Measurements from ENCODE around the gene FAM171A1.
"Not testable (repeated sequence)": the region's sequence is repeated elsewhere in the genome, so short reads cannot be mapped to it uniquely, and the experiment has no call there.

The FAM171A1 gene

DNA sequence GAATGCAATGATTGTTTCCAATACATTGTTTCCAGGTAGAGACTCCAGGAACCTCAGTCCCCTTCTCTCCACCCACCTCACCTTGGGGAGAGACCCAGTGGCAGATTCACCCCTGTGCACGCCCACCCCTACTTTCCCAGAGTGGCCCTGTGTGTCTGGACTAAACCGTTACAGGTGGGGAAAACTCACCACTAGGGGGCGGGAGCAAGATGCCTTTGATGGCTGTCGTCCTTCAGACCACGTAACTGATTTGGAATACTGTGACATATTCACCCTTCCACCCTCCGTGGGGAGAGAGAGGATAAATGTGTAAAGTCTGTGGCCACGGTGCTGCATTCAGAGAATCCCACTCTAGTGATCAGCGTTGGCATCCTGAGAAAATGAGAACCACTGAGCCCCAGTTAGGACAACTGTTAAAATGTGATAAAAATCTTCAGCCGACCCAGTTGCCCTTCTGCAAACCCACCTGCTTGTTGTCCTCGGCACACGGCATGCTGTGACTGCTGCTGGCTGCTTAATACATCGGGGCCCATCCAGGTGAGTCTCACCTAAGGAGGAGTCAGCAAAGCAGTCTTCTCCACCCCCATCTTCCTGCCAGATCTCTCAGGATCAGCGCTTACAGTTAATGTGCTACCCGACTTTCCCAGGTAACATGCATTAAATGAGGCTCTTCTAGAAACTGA lies 161.1 kb downstream of the FAM171A1 start:
- peak; percentile 65 to 78 for DNase-seq (ENCODE audit: low read depth in 2 of 2)

DNA sequence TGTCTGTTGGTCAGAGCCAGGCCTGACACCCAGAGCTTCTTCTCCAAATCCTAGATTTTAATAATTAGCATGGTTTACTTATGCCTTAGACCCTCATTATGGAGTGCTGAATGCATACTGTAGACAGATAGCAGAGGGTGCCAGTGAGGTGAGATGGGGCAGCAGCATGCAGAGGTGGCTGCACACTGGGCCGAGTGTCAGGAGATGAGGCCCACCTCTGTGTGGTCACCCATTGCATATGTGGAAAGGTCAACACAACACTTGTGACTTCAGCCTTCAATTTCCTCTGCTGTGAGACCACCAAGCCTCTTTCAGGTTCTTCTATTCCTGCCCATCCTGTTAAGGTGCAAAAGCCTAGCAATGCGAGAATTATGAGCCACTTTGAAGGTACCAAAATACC lies 162.9 kb downstream of the FAM171A1 start:
- DNase-seq (ENCODE audit: low read depth in 2 of 2) = no peak

- not testable (repeated sequence) for DNase-seq (ENCODE audit: low read depth in 2 of 2)
Measured at GRCh38 chr10:15207410-15207809, 163.7 kb downstream of the FAM171A1 start.

DNA sequence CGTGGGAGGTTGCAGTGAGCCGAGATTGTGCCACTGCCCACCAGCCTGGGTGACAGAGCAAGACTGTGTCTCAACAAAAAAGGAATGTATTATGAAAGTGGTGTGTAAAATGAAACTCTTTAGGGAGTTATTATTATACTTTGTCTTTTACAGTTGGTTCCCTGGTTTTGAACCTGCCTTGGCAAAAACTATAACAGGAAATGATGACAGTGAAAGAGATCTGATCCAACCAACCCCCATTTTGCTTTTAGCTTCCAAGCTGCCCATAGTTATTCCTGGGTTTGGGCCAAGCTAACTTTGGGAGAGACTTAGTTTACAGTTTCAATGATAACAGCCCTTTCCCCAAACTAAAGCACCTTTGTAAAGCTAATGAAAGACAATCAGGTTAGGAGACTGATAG lies 168.4 kb downstream of the FAM171A1 start:
- no peak for DNase-seq (ENCODE audit: low read depth in 2 of 2)

GRCh38 chr10:15202301-15202621 lies 168.8 kb downstream of the FAM171A1 start:
- not testable (repeated sequence) for DNase-seq (ENCODE audit: low read depth in 2 of 2)

DNA sequence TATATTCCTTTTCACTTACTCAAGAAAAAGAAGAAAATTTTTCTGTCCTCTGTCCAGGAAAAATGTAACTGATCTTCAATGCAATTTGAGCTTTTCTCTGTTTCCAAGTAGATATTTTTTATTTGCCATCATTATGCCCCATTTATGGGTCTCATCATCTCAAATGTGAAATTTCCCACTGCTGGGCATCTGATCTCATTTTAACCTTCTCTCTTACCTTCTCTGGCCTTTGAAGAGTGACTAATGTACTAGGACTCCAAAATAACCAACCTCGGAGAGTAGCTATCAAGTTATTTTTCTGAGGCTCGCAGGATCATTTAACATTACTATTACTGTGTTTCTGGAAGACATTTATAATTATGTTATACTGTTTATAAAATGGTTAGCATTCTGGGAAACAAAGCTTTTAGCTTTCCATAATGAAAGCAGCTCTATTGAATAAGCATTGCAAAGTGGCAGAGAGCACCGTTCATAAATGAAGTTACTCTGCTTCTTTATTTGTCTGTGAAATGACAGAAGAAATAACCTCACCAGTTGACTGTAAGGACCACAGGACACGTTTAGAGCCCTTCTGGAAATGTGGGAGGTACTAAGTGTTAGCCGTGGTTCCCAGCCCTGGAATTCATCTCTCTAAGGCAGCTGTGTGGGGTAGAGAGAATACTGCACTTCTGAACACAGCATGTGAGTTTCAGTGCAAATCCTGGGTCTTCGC lies 169.3 kb downstream of the FAM171A1 start:
- DNase-seq (ENCODE audit: low read depth in 2 of 2) = no peak

- DNase-seq (ENCODE audit: low read depth in 2 of 2) = no peak
Measured at GRCh38 chr10:15200626-15201025, 170.5 kb downstream of the FAM171A1 start.

DNA sequence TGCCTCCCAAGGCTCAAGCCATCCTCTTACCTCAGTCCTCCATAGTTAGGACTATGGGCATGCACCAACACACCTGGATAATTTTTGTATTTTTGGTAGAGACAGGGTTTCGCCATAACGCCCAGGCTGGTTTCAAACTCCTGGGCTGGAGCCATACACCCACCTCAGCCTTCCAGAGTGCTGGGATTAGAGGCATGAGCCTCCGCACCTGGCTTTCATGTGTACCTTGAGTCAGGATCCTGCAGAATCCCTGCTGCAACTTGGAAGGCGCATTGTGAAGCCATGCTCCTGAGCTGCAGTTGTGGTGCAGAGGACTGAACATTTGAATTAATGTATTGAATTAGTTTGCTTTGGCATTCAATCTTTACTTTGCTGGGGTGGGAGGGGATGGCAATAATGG lies 173.2 kb downstream of the FAM171A1 start:
- DNase-seq (ENCODE audit: low read depth in 2 of 2) = no peak

DNA sequence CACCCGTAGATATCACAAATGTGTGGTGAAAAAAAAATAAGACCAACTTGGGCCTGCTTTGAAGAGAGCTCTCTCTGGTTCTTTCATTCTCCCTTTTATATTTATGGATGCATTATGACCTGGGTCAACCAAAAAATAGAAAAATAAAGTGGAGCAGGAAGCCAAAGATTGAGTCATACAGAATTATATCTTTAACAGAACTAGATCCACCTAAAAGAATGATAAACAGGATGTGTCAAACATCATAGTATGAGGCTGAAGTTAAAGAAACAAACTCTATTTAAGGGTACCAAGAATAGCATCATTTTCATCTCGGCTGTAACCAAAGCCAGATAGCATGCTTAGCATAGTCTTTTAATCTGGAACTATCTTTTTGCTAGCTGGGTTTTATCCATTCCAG lies 173.8 kb downstream of the FAM171A1 start:
- DNase-seq (ENCODE audit: low read depth in 2 of 2) = no peak

GRCh38 chr10:15196021-15196834 lies 174.9 kb downstream of the FAM171A1 start:
- DNase-seq (ENCODE audit: low read depth in 2 of 2) = no peak

- DNase-seq (ENCODE audit: low read depth in 2 of 2) = no peak
Measured at GRCh38 chr10:15189133-15189885, 181.8 kb downstream of the FAM171A1 start.

GRCh38 chr10:15188603-15189002 lies 182.5 kb downstream of the FAM171A1 start:
- no peak for DNase-seq (ENCODE audit: low read depth in 2 of 2)

- no peak for DNase-seq (ENCODE audit: low read depth in 2 of 2)
Measured at GRCh38 chr10:15183689-15184481, 187.2 kb downstream of the FAM171A1 start.

- DNase-seq (ENCODE audit: low read depth in 2 of 2) = no peak
Measured at GRCh38 chr10:15182540-15183207, 188.4 kb downstream of the FAM171A1 start.

- no peak for DNase-seq (ENCODE audit: low read depth in 2 of 2)
Measured at GRCh38 chr10:15181576-15182156, 189.4 kb downstream of the FAM171A1 start.

- DNase-seq (ENCODE audit: low read depth in 2 of 2) = no peak
Measured at GRCh38 chr10:15180736-15181135, 190.4 kb downstream of the FAM171A1 start.

DNA sequence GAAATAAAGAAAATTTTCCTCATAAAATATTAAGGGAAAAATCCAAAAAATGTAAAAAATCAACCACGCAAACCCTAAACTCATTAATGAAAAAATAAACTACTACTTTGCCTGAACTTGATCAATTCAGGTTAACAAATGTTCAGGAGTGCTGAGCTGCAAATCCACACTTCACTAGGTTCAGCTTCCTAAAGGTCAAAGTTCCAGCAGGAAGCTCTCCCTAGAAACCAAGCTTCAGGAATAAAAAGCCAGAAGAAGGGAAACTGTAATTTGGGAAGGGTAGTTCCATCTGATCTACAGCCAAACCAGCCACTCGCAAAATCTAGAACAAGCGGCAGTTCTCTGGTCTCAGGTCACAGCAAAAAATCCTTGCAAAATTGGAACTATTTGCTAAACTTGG lies 194.8 kb downstream of the FAM171A1 start:
- no peak for DNase-seq (ENCODE audit: low read depth in 2 of 2)

- DNase-seq (ENCODE audit: low read depth in 2 of 2) = no peak
Measured at GRCh38 chr10:15175587-15175986, 195.5 kb downstream of the FAM171A1 start.

- DNase-seq (ENCODE audit: low read depth in 2 of 2) = no peak
Measured at GRCh38 chr10:15172306-15172840, 198.7 kb downstream of the FAM171A1 start.
